Ramos (cell line): ENCODE measurements around the gene DLX1.

ENCODE experiments used
- in situ Hi-C: fragments of 300-500 bp; cut with MboI; formaldehyde crosslinking; loops from one replicate; pipeline ENCODE4 v1.14.3; 2022; ENCODE audit warnings: low sequenced_read_pairs; ENCODE audit not compliant: unreplicated experiment

Gene DLX1

GRCh38 chr2:172084645-172085459 lies 455 bp upstream of the DLX1 start:
- in situ Hi-C loops, result no loop called here

DNA sequence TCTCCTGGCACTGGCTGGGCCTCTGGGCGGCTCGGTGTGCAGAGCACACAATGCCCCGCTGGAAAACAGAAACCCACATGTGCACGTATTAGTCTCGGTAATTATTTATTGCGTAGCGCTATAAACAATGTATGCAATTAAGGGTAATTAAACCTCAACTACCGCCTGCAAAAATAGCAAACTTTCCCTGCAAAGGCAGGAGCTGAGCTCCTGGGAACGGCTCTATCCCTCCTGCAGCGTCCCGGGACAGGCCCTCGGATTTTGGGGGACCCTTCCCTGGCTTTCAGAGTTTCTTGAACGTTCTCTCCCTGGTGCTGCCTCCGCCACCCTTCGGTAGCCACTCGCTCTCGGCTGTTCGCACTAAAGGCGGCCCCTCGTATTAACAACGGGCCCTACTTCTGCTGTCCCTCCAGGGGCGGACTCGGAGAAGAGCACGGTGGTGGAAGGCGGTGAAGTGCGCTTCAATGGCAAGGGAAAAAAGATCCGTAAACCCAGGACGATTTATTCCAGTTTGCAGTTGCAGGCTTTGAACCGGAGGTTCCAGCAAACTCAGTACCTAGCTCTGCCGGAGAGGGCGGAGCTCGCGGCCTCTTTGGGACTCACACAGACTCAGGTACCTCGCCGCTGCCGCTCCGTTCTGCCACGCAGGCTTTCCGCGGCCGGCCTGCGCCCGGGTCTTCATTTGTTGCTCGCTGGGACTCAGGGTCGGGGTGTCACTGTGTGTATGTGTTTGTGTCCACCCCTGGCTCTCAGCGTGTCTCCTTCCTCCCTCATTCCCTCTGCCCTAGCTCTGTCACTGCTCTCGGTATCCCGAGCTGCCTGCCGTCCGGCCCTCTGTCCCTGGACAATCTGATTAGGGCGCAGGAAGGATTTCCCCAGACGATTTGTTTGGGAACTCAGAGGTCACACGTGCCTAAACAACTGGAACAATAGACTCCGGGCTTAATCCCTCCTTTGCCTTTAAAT lies 1.2 kb downstream of the DLX1 start:
- in situ Hi-C loops, result no loop called here

DNA sequence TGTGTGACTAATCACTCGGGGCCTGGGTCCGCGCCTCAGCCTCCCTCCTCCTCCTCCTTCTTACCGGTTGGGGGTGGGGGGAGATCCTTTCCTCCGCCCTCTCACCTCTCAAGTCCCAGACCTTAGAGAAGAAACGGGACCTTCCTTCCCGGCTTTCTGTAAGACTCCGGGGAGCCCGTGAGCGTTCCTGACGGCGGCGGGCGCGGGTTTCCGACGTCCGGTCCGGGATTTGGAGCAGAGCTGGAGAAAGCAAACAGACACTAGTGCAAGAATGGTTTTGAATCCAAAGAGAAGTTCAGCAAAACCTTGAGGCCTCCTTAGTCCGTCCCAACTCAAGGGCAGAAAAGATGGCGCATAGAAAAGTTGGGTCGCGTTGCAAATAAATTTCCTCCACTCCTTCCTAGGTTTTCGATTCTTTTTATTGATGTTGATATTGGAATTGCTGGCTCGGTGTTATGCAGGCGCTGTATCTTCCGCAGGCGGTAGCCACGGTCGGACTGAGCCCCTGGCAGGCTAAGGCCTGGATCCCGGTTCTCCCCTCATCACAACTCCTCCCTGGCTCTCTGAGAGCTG lies 2.0 kb downstream of the DLX1 start:
- in situ Hi-C loops, result no loop called here

GRCh38 chr2:172087780-172088244 lies 2.5 kb downstream of the DLX1 start:
- in situ Hi-C loops, result no loop called here

DNA sequence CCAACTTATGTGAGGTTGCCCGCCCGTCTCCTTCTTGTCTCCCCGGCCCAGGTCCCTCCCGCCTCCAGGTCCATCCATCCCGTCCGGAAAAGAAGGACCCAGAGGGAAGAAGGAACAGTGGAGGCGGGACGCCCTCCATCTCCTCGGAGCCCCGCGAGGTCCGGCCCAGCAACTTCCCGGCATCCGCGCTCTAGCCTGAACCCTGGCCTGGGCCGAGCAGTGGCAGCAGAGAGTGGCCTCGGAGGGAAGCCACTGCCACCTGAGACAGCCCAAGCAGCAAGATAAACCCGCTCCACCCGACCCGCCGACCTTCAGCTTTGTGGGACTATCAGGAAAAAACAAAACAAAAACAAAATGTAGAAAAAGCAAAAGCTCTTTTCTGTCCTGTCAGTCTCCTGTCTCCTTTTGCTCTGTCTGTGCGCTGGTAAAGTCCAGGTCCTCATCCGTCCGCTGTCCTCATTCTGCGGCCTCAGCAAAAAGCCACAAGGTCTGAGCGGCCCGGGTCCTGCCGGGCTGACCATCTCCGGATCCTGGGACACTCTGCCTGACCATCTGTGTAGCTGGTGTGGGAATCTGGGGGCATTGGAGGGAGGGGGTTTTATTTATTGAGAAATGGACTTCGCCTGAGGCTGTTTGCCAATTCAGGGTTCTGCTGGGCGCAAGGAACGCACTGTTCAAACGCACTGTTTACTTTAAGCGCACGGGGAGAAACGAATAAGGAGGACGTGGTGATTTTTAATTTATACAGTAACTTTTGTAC lies 3.1 kb downstream of the DLX1 start:
- in situ Hi-C loops, result no loop called here

DNA sequence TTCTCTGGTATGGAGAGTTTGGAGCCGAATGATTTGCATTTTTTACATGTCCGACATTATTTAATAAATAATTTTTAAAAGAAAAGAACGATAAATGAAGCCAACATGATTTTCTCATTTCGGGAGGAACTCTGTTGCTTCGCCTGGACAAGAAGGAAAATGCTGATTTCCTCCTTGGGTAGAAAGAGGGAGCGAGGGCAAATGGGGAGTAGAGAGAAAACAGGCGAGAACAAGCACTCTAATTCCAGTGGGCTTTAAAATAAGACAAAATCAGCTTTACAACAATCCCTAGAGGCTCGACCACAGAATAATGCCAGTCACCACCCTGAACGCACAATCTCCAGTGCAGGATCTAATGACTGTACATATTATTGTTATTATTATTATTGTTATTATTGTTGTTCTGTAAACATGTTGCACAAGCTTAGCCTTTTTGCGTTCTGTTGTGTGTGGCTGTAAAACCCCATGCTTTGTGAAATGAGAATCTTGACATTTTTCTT lies 3.7 kb downstream of the DLX1 start:
- in situ Hi-C loops, result no loop called here

GRCh38 chr2:172089633-172090032 lies 4.3 kb downstream of the DLX1 start:
- in situ Hi-C loops, result no loop called here

- in situ Hi-C loops, result no loop called here
These were observed 5.0 kb downstream of the DLX1 start for GRCh38 chr2:172090044-172090961.

GRCh38 chr2:172091000-172091641 lies 5.8 kb downstream of the DLX1 start:
- in situ Hi-C loops, result no loop called here

DNA sequence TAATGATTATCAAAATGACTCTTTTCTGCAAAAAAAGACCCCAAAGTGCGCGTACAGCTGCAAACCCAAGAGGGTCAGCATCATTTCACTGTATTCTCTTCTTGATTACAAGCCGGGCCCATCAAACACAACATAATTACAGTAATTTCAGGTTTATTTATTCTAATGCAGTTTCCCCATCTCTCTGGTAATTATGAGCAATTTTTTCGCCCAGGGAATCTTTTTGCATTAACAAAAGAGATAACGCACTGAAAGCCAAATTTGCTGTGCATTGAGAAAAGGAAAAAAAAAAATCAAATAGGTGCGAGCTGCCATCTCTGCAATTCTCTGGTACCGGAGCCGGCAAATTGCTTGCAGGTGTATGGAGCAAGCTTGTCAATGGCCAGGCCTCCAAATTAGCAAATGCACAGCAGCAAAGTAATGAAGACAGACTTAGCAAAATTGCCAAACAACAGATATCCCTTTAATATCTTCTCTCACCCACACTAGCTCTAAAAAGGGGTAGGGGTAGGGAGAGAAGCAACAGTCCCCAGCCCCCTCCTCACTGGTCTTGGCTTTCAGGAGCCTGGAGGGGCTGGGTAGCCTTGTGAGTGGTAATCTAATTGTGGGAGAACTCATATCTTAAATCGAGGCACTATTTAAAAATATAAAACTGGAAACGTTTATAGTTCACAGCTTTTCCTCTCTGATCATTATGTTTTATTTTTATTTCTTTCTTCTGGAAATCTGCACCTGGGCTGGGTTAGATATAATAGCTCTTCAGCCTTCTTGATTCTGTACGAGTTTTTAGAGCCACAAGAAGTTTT lies 6.7 kb downstream of the DLX1 start:
- in situ Hi-C loops, result no loop called here

DNA sequence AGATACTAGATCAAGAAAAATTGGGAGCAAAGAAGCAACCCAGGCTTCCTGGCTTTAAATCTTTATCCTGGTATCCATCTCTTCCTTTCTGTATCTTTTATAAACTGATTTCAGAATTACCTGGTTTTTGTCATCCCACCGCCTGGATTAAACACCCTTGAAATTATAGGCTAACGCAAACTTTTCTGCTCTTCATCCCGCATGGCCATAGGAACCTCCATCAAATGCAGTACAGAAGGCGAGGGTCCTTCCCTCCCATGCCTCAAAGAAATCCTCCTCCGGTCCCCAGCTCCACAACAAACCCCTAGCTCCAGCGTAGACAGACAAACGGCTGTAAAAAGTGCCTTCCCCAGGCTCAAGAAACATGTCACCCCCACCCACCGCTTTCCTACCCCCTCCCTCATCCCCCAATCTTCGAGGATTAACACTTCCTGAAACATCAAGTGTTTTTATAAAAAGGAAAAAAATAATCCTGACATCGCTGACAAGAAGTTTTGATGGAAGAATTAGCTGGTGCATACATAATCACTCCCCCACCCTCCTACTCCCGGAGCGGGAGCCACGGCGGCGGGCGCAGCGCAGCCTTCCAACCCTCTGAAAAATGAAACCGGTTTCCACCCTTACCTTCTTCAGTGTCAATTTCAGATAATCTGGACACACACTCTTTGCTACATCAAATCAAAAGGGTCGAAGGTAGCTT lies 7.6 kb downstream of the DLX1 start:
- in situ Hi-C loops, result no loop called here

DNA sequence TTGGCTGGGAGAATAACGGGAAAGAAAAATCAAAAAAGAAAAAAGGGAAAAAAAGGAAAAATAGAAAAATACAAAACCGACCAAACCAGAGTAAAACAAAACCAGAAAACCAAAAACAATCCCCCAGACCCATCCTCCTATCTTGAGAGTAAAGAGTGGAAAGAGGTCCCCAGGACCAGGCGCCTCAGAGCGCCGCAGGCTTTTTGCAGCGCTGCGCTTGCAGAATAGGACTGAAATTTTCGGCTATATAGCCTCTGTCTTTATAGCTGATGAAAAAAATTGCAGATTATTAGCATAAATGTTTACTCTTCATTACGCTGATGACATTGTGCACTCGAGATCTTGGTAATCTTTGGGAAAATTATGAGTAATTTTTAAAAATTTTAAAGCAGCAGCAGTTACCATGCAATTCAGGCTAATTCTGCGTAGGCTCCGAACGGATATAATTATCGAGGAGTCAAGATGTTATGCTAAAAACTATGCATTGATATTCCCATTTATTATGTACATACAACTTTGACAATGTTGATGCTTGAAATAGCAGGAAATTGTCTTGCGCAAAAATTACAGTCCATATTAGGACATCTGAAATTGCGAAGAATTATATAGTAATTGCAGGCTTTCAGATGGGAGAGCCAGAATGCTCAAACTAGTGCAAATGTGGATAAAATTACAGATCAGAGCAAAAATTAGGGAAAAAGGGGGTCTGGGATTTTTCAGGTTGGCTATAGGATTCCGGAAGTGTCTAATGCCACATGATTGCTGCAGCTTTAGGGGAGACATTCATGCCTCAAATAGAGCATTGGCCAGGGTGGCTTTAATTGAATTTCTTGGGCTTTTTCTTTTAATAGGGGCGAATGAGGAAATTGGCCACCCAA lies 8.3 kb downstream of the DLX1 start:
- in situ Hi-C loops, result no loop called here

DNA sequence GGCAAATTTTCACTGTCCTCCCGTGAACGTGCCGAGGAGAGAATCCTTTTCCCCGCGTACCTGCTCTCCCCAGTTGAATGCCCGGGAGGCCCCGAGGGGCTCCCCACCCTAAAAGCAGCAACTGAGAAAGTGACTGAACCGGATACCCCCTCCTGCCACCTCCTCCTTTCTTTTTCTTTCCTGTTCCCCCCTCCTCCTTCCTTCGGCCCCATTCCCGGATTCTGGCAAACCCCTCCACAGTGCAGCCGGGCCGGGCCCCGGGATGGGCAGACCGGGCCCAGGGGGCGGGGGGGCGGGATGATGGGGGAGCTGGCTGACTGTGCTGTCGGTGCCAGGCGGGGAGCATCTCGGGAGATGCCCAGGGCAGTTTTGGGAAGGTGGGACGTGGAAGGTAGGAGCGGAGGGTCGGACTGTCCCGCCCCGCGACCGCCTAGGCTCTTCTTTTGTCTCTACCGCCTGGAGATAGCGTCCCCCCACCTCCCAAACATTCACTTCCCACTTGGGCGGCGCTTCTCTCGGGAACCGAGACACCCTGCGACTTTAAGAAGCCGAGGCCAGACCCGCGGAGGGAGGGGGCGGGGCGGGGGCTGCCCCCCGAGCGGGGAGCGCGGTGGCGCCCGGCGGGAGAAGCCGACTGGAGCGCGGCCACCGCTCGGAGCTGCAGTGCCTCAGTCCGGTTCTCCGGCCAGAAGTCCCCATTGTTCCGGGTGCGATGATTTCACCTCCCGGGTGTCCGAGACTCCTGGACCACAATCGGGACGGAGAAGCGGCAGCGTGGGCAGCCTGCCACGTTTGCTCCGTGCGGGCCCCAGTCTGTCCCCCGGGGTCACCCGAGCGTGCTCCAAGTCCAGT lies 9.2 kb downstream of the DLX1 start:
- in situ Hi-C loops, result no loop called here

- in situ Hi-C loops, result no loop called here
These were observed 10.0 kb downstream of the DLX1 start for GRCh38 chr2:172095146-172095904.
